PC-9 (cell line): ENCODE measurements around the gene PLA2G2D. TPM values are rescaled to one million over a fixed set of nuclear protein-coding genes. Genes with fewer than 3 reads are reported as not detected.

ENCODE experiments used
- BruUV-seq: library from RNA; stranded (reverse); fragments of 400-500 nt; replicated peaks from 2 replicates; lab custom pipeline; 2021; lab: Mats Ljungman, UMichigan
- CTCF ChIA-PET: fragments of 300-600 bp; sonication (Branson Sonifier 250); formaldehyde crosslinking; loops from one replicate; lab custom pipeline; 2022; ENCODE audit warnings: antibody characterized with exemption; lab: Charles Lee
- POLR2A ChIA-PET: fragments of 300-600 bp; sonication (Branson Sonifier 250); formaldehyde crosslinking; loops from one replicate; lab custom pipeline; 2022; ENCODE audit warnings: antibody characterized with exemption; ENCODE audit not compliant: unreplicated experiment; lab: Charles Lee
- DNase-seq, 2 experiments: peaks; one replicate each; pipeline versions ENCODE4 v3.0.0 to v3.0.0-alpha.2; 2015 to 2022; ENCODE audit warnings: mixed read lengths in 1 of 2
- H2AFZ ChIP-seq: fragments of 200-600 bp; sonication (generic); 2 replicates; pipeline ENCODE4 v1.8.1; 2017; ENCODE audit warnings: antibody characterized with exemption
- H3F3A ChIP-seq: fragments of 200-600 bp; sonication (generic); 2 replicates; pipeline ENCODE4 v1.8.1; 2017; ENCODE audit warnings: antibody characterized with exemption, mild to moderate bottlenecking, low read depth; ENCODE audit not compliant: insufficient read depth
- H3K27ac ChIP-seq: fragments of 200-600 bp; sonication (generic); 2 replicates; pipeline ENCODE4 v1.6.1; 2016; ENCODE audit warnings: mixed run types
- H3K27me3 ChIP-seq: fragments of 200-600 bp; sonication (generic); 2 replicates; pipeline ENCODE4 v1.6.1; 2016; ENCODE audit warnings: low read depth, mixed run types; ENCODE audit not compliant: insufficient read depth
- H3K36me3 ChIP-seq: fragments of 200-600 bp; sonication (generic); 2 replicates; pipeline ENCODE4 v1.6.1; 2016; ENCODE audit warnings: low read depth, mixed run types
- H3K4me1 ChIP-seq: fragments of 200-600 bp; sonication (generic); replicated peaks from 2 replicates; pipeline ENCODE4 v1.6.1; 2016; ENCODE audit warnings: mixed run types; ENCODE audit not compliant: insufficient read depth
- H3K4me2 ChIP-seq: fragments of 200-600 bp; sonication (generic); 2 replicates; pipeline ENCODE4 v1.6.1; 2017; ENCODE audit warnings: mixed run types
- H3K4me3 ChIP-seq: fragments of 200-600 bp; sonication (generic); 2 replicates; pipeline ENCODE4 v1.6.1; 2016; ENCODE audit warnings: mixed run types
- H3K79me2 ChIP-seq: fragments of 200-600 bp; sonication (generic); 2 replicates; pipeline ENCODE4 v1.6.1; 2017; ENCODE audit warnings: low read depth, mixed run types
- H3K9me2 ChIP-seq: fragments of 200-600 bp; sonication (generic); 2 replicates; pipeline ENCODE4 v1.8.1; 2017; ENCODE audit warnings: mild to moderate bottlenecking; ENCODE audit not compliant: insufficient read depth
- H3K9me3 ChIP-seq: fragments of 200-600 bp; sonication (generic); 2 replicates; pipeline ENCODE4 v1.8.1; 2016; ENCODE audit warnings: low read depth; ENCODE audit not compliant: insufficient read depth
- H4K20me1 ChIP-seq: fragments of 200-600 bp; sonication (generic); 2 replicates; pipeline ENCODE4 v1.8.1; 2017; ENCODE audit not compliant: insufficient read depth
- EZH2 ChIP-seq: fragments of 200-600 bp; sonication (generic); IDR thresholded peaks from 2 replicates; pipeline ENCODE4 v1.8.0; 2017; ENCODE audit warnings: antibody characterized with exemption, low read depth
- intact Hi-C: fragments of 100-400 bp; cut with micrococcal nuclease; formaldehyde crosslinking; loops from one replicate; pipeline ENCODE4 v1.10.0; 2022; ENCODE audit not compliant: unreplicated experiment
- total RNA-seq: library from RNA; stranded (reverse); gene quantifications from 2 replicates; pipeline ENCODE4 v1.2.3, GENCODE V29; 2021
- TF ChIP-seq, protein P1 (sequence below): fragments of 200-600 bp; sonication (generic); conservative IDR thresholded peaks from 2 replicates; pipeline ENCODE4 v1.6.1; 2017; ENCODE audit warnings: mixed run types, antibody characterized with exemption, mild to moderate bottlenecking, moderate library complexity

Gene PLA2G2D
- total RNA-seq, 1 experiment from 2014 or later, result not detected

GRCh38 chr1:20153000-20153418 is 33.7 kb upstream of the PLA2G2D start:
- Histone ChIP-seq H4K20me1 (no peaks in the 10 kb centered on the region), H3K9me2 (no peaks in the 10 kb centered on the region), H3K27me3 (no peaks in the 10 kb centered on the region), H3K79me2 (peaks cover 40% of the 10 kb centered on the region), H3K4me3 (peak overlapping the region; percentile 93; the same call in 1 of the 2 replicates), H3K4me2 (peak overlapping the region; percentile 92), H3K27ac (peak overlapping the region; percentile 91), H2AFZ (no peak overlapping the region), H3K9me3 (no peaks in the 10 kb centered on the region), H3K4me1 (peaks cover 28% of the 10 kb centered on the region), H3F3A (peaks cover 12% of the 10 kb centered on the region), H3K36me3 (peaks cover 10% of the 10 kb centered on the region)
- no peak for TF ChIP-seq EZH2
- TF ChIP-seq, protein P1, sequence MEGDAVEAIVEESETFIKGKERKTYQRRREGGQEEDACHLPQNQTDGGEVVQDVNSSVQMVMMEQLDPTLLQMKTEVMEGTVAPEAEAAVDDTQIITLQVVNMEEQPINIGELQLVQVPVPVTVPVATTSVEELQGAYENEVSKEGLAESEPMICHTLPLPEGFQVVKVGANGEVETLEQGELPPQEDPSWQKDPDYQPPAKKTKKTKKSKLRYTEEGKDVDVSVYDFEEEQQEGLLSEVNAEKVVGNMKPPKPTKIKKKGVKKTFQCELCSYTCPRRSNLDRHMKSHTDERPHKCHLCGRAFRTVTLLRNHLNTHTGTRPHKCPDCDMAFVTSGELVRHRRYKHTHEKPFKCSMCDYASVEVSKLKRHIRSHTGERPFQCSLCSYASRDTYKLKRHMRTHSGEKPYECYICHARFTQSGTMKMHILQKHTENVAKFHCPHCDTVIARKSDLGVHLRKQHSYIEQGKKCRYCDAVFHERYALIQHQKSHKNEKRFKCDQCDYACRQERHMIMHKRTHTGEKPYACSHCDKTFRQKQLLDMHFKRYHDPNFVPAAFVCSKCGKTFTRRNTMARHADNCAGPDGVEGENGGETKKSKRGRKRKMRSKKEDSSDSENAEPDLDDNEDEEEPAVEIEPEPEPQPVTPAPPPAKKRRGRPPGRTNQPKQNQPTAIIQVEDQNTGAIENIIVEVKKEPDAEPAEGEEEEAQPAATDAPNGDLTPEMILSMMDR, result no peak
- intact Hi-C loops, result loop anchor here (1.0 to 10.0 kb wide), 8 partner anchors 34 to 491 kb away; partner anchors contain the start of genes HTR6, PLA2G2C and UBXN10
- BruUV-seq, result no TSS peak
- ChIA-PET POLR2A (interaction anchor here (0.6 to 0.7 kb wide), 3 partner anchors 34 to 203 kb away, joined by 5 to 29 read pairs (median 5); no protein-coding TSS in a partner anchor), CTCF (interaction anchor here (0.6 to 1.5 kb wide), 7 partner anchors 11 to 508 kb away, joined by 3 to 19 read pairs (median 5); no protein-coding TSS in a partner anchor)
- peak; percentile 53 to 77 for DNase-seq

DNA sequence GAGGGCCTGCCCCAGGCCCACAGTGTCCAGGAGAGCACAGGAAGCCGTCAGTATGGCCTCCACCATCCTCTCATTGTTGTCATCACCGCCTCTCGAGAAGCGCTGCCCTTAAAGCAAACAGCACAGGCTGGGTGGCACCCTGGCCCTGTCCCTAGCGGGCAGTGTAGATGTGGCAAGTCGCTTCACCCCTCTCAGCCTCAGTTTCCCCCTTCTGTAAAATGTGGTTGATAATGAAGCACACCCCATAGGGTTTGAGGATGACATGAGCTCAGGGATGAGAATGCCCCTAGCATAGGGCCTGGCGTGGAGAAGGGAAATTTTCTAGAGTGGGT is 33.2 kb upstream of the PLA2G2D start:
- ChIA-PET POLR2A (interaction anchor here (0.7 kb wide), 1 partner anchor 203 kb away, joined by 5 read pairs; no protein-coding TSS in a partner anchor), CTCF (interaction anchor here (1.0 to 1.5 kb wide), 4 partner anchors 50 to 235 kb away, joined by 3 to 8 read pairs (median 4); no protein-coding TSS in a partner anchor)
- intact Hi-C loops, result loop anchor here (1.0 to 10.0 kb wide), 8 partner anchors 34 to 490 kb away; partner anchors contain the start of genes HTR6, PLA2G2C and UBXN10
- DNase-seq, result no peak
- Histone ChIP-seq H3K9me3 (no peaks in the 10 kb centered on the region), H3K4me3 (no peak overlapping the region; the same call in 1 of the 2 replicates), H3K9me2 (no peaks in the 10 kb centered on the region), H3K79me2 (peaks cover 36% of the 10 kb centered on the region), H3K36me3 (peaks cover 5% of the 10 kb centered on the region), H3K4me1 (peaks cover 24% of the 10 kb centered on the region), H2AFZ (no peak overlapping the region), H3F3A (peaks cover 10% of the 10 kb centered on the region), H3K27ac (peak overlapping the region; percentile 91), H3K27me3 (no peaks in the 10 kb centered on the region), H4K20me1 (no peaks in the 10 kb centered on the region), H3K4me2 (peak overlapping the region; percentile 92)
- no peak for TF ChIP-seq EZH2
- TF ChIP-seq, protein P1, result peak; percentile 36; the same call in 1 of the 2 replicates
- BruUV-seq, result no TSS peak

GRCh38 chr1:20151906-20152598 is 32.7 kb upstream of the PLA2G2D start:
- no peak for TF ChIP-seq EZH2
- TF ChIP-seq, protein P1, result peak; percentile 87
- POLR2A ChIA-PET, result no interaction called here
- Histone ChIP-seq H3K9me3 (no peaks in the 10 kb centered on the region), H4K20me1 (no peaks in the 10 kb centered on the region), H3K27me3 (no peaks in the 10 kb centered on the region), H3F3A (peaks cover 9% of the 10 kb centered on the region), H3K27ac (peak overlapping the region; percentile 91), H3K79me2 (peaks cover 31% of the 10 kb centered on the region), H3K4me1 (peaks cover 20% of the 10 kb centered on the region), H2AFZ (no peak overlapping the region), H3K36me3 (peaks cover under 1% of the 10 kb centered on the region; the same call in 1 of the 2 replicates), H3K4me2 (peak overlapping the region; percentile 92), H3K9me2 (no peaks in the 10 kb centered on the region), H3K4me3 (peak overlapping the region; percentile 21; the same call in 1 of the 2 replicates)
- peak; percentile 63 to 83 for DNase-seq
- intact Hi-C loops, result loop anchor here (1.0 to 10.0 kb wide), 8 partner anchors 35 to 490 kb away; partner anchors contain the start of genes HTR6, PLA2G2C and UBXN10
- CTCF ChIA-PET, result interaction anchor here (0.6 to 1.3 kb wide), 7 partner anchors 50 to 613 kb away, joined by 3 to 8 read pairs (median 4); no protein-coding TSS in a partner anchor
- no TSS peak for BruUV-seq
